AG08396 (cell line): Measurements from ENCODE around the gene SLAMF6.
"Not testable (repeated sequence)": the region's sequence is repeated elsewhere in the genome, so short reads cannot be mapped to it uniquely, and the experiment has no call there.

Source experiments
- DNase-seq: peaks from one replicate; pipeline ENCODE4 v3.0.0; 2012; ENCODE audit warnings: low spot score, mixed read lengths

The SLAMF6 gene

GRCh38 chr1:160542303-160542945 is 19.4 kb upstream of the SLAMF6 start:
- DNase-seq: no peak

- DNase-seq: no peak
Observed at GRCh38 chr1:160541622-160542302, 18.7 kb upstream of the SLAMF6 start.

GRCh38 chr1:160540859-160541233 is 17.8 kb upstream of the SLAMF6 start:
- no peak for DNase-seq

- no peak for DNase-seq
Observed at GRCh38 chr1:160539990-160540858, 17.2 kb upstream of the SLAMF6 start.

- no peak for DNase-seq
Observed at GRCh38 chr1:160539684-160539989, 16.6 kb upstream of the SLAMF6 start.

- DNase-seq: no peak
Observed at GRCh38 chr1:160538985-160539651, 16.1 kb upstream of the SLAMF6 start.

GRCh38 chr1:160537714-160538665 is 14.9 kb upstream of the SLAMF6 start:
- DNase-seq: no peak

GRCh38 chr1:160534823-160535605 is 12.0 kb upstream of the SLAMF6 start:
- DNase-seq: no peak

- not testable (repeated sequence) for DNase-seq
Observed at GRCh38 chr1:160532557-160532813, 9.4 kb upstream of the SLAMF6 start.

GRCh38 chr1:160531809-160532556 is 8.9 kb upstream of the SLAMF6 start:
- not testable (repeated sequence) for DNase-seq

- not testable (repeated sequence) for DNase-seq
Observed at GRCh38 chr1:160529401-160529952, 6.4 kb upstream of the SLAMF6 start.

- DNase-seq: not testable (repeated sequence)
Observed at GRCh38 chr1:160523789-160524188, 734 bp upstream of the SLAMF6 start.

- no peak for DNase-seq
Observed at GRCh38 chr1:160522136-160522535, 919 bp downstream of the SLAMF6 start.

GRCh38 chr1:160521554-160521953 is 1.5 kb downstream of the SLAMF6 start:
- no peak for DNase-seq

GRCh38 chr1:160520999-160521398 is 2.1 kb downstream of the SLAMF6 start:
- no peak for DNase-seq

GRCh38 chr1:160520582-160520981 is 2.5 kb downstream of the SLAMF6 start:
- no peak for DNase-seq

GRCh38 chr1:160519642-160520435 is 3.2 kb downstream of the SLAMF6 start:
- no peak for DNase-seq

GRCh38 chr1:160517519-160517918 is 5.5 kb downstream of the SLAMF6 start:
- not testable (repeated sequence) for DNase-seq

- DNase-seq: not testable (repeated sequence)
Observed at GRCh38 chr1:160515908-160516307, 7.1 kb downstream of the SLAMF6 start.
